ENCODE results near the gene TMEM255B.

TMEM255B gene

GRCh38 chr13:113765564-113765910 lies 6.5 kb downstream of the TMEM255B start:
- DNase-seq (ENCODE audit: low read depth), result no peak
- TF ChIP-seq CTCF (IDR thresholded peaks at IDR 0.05; ENCODE audit: insufficient read depth, low read depth, low read length, missing control alignments), result no peak
- no peak overlapping the region for H3K4me3 ChIP-seq (ENCODE audit: low read depth, low read length)

GRCh38 chr13:113766035-113766800 lies 7.2 kb downstream of the TMEM255B start:
- no peak for TF ChIP-seq CTCF (IDR thresholded peaks at IDR 0.05; ENCODE audit: insufficient read depth, low read depth, low read length, missing control alignments)
- no peak for DNase-seq (ENCODE audit: low read depth)
- H3K4me3 ChIP-seq (ENCODE audit: low read depth, low read length), result no peak overlapping the region

- TF ChIP-seq CTCF (IDR thresholded peaks at IDR 0.05; ENCODE audit: insufficient read depth, low read depth, low read length, missing control alignments), result no peak
- DNase-seq (ENCODE audit: low read depth), result no peak
- no peak overlapping the region for H3K4me3 ChIP-seq (ENCODE audit: low read depth, low read length)
Measured at GRCh38 chr13:113767366-113767765, 8.3 kb downstream of the TMEM255B start.

GRCh38 chr13:113768018-113768905 lies 9.2 kb downstream of the TMEM255B start:
- DNase-seq (ENCODE audit: low read depth), result no peak
- no peak for TF ChIP-seq CTCF (IDR thresholded peaks at IDR 0.05; ENCODE audit: insufficient read depth, low read depth, low read length, missing control alignments)
- no peak overlapping the region for H3K4me3 ChIP-seq (ENCODE audit: low read depth, low read length)

GRCh38 chr13:113769106-113769505 lies 10.1 kb downstream of the TMEM255B start:
- no peak overlapping the region for H3K4me3 ChIP-seq (ENCODE audit: low read depth, low read length)
- no peak for DNase-seq (ENCODE audit: low read depth)
- no peak for TF ChIP-seq CTCF (IDR thresholded peaks at IDR 0.05; ENCODE audit: insufficient read depth, low read depth, low read length, missing control alignments)

GRCh38 chr13:113769881-113770280 lies 10.9 kb downstream of the TMEM255B start:
- H3K4me3 ChIP-seq (ENCODE audit: low read depth, low read length), result no peak overlapping the region
- no peak for DNase-seq (ENCODE audit: low read depth)
- no peak for TF ChIP-seq CTCF (IDR thresholded peaks at IDR 0.05; ENCODE audit: insufficient read depth, low read depth, low read length, missing control alignments)

Measured in GM12865 (cell line).